ENCODE data around the gene DPP4.

DNA sequence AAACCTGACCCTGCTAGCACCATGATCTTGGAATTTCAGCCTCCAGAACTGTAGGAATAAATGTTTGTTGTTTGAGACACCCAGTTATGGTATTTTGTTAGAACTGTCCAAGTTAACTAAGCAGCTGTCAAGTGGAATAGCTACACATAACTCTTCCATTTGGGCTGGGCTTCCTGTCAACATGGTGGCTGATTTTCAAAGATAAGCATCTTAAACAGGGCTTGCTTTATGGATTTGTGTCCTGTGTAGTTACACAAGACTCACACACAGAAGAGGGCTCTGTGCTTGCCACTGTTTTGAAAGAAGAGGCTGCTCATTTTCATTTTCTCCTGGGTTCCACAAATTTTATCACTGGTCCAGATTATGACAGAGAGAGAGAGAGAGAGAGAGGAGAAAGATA, 42.3 kb upstream of the DPP4 start:
- TF ChIP-seq, protein P1, sequence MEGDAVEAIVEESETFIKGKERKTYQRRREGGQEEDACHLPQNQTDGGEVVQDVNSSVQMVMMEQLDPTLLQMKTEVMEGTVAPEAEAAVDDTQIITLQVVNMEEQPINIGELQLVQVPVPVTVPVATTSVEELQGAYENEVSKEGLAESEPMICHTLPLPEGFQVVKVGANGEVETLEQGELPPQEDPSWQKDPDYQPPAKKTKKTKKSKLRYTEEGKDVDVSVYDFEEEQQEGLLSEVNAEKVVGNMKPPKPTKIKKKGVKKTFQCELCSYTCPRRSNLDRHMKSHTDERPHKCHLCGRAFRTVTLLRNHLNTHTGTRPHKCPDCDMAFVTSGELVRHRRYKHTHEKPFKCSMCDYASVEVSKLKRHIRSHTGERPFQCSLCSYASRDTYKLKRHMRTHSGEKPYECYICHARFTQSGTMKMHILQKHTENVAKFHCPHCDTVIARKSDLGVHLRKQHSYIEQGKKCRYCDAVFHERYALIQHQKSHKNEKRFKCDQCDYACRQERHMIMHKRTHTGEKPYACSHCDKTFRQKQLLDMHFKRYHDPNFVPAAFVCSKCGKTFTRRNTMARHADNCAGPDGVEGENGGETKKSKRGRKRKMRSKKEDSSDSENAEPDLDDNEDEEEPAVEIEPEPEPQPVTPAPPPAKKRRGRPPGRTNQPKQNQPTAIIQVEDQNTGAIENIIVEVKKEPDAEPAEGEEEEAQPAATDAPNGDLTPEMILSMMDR (conservative IDR thresholded peaks at IDR 0.05; ENCODE audit: low read depth, low read length), result no peak
- TF ChIP-seq BHLHE40 (IDR thresholded peaks at IDR 0.05; ENCODE audit: low read depth, low read length), result no peak
